ENCODE results near the gene SERPINB6.

Gene SERPINB6

GRCh38 chr6:2959909-2960719, 11.3 kb downstream of the SERPINB6 start:
- Histone ChIP-seq H3K27me3 (ENCODE audit: insufficient read depth, poor library complexity, severe bottlenecking) (no peaks in the 10 kb centered on the region), H3K4me3 (replicated peaks; ENCODE audit: insufficient read depth, low read length) (no peak overlapping the region), H3K27ac (replicated peaks) (no peak overlapping the region)
- no peak for DNase-seq (ENCODE audit: low read depth in 1 of 2, low spot score in 1 of 2)
- TF ChIP-seq REST (IDR thresholded peaks at IDR 0.05; ENCODE audit: insufficient replicate concordance, low read depth) (no peak), SPI1 (IDR thresholded peaks at IDR 0.05; ENCODE audit: borderline replicate concordance, low read depth) (no peak), GABPA (IDR thresholded peaks at IDR 0.05; ENCODE audit: low read depth) (no peak), POLR2AphosphoS5 (IDR thresholded peaks at IDR 0.05; ENCODE audit: low read depth) (no peak), CTCF (IDR thresholded peaks at IDR 0.05; ENCODE audit: insufficient read depth, low read length) (no peak)

- Histone ChIP-seq H3K4me3 (replicated peaks; ENCODE audit: insufficient read depth, low read length) (no peak overlapping the region), H3K27ac (replicated peaks) (no peak overlapping the region), H3K27me3 (ENCODE audit: insufficient read depth, poor library complexity, severe bottlenecking) (no peaks in the 10 kb centered on the region)
- DNase-seq (ENCODE audit: low read depth in 1 of 2, low spot score in 1 of 2) = no peak
- TF ChIP-seq GABPA (IDR thresholded peaks at IDR 0.05; ENCODE audit: low read depth) = no peak
- no peak for TF ChIP-seq POLR2AphosphoS5 (IDR thresholded peaks at IDR 0.05; ENCODE audit: low read depth)
- no peak for TF ChIP-seq SPI1 (IDR thresholded peaks at IDR 0.05; ENCODE audit: borderline replicate concordance, low read depth)
- no peak for TF ChIP-seq CTCF (IDR thresholded peaks at IDR 0.05; ENCODE audit: insufficient read depth, low read length)
- no peak for TF ChIP-seq REST (IDR thresholded peaks at IDR 0.05; ENCODE audit: insufficient replicate concordance, low read depth)
Measured at GRCh38 chr6:2958776-2959175, 12.6 kb downstream of the SERPINB6 start.

- DNase-seq (ENCODE audit: low read depth in 1 of 2, low spot score in 1 of 2) = no peak
- H3K27ac ChIP-seq (replicated peaks) = no peak overlapping the region
- H3K27me3 ChIP-seq (ENCODE audit: insufficient read depth, poor library complexity, severe bottlenecking) = no peaks in the 10 kb centered on the region
- no peak overlapping the region for H3K4me3 ChIP-seq (replicated peaks; ENCODE audit: insufficient read depth, low read length)
- no peak for TF ChIP-seq REST (IDR thresholded peaks at IDR 0.05; ENCODE audit: insufficient replicate concordance, low read depth)
- no peak for TF ChIP-seq POLR2AphosphoS5 (IDR thresholded peaks at IDR 0.05; ENCODE audit: low read depth)
- TF ChIP-seq GABPA (IDR thresholded peaks at IDR 0.05; ENCODE audit: low read depth) = no peak
- TF ChIP-seq CTCF (IDR thresholded peaks at IDR 0.05; ENCODE audit: insufficient read depth, low read length) = no peak
- no peak for TF ChIP-seq SPI1 (IDR thresholded peaks at IDR 0.05; ENCODE audit: borderline replicate concordance, low read depth)
Measured at GRCh38 chr6:2958331-2958711, 13.0 kb downstream of the SERPINB6 start.

Data from HL-60 (cell line).